Memory B cell (primary cell): ENCODE data around the gene STIMATE.
A peak's percentile ranks its signal among the peaks of the same experiment; 100 is the strongest.

Source experiments
- ATAC-seq: fragments of 150-1000 bp; cut with Tn5 transposase; 2 replicates; pipeline ENCODE4 v1.10.0; 2021; ENCODE audit warnings: low read depth, mild to moderate bottlenecking, moderate library complexity
- DNase-seq, 2 donors: peaks; one replicate each; pipeline ENCODE4 v3.0.0; 2022; ENCODE audit warnings: low spot score in 2 of 2
- H3K27ac Mint-ChIP-seq: one replicate; pipeline ENCODE4 v1.8.0; 2022; ENCODE audit warnings: mild to moderate bottlenecking, moderate library complexity, mixed read lengths
- H3K27me3 Mint-ChIP-seq: one replicate; pipeline ENCODE4 v1.8.0; 2022; ENCODE audit warnings: mixed read lengths
- H3K36me3 Mint-ChIP-seq: one replicate; pipeline ENCODE4 v1.8.0; 2022; ENCODE audit warnings: mild to moderate bottlenecking, mixed read lengths
- H3K4me1 Mint-ChIP-seq: one replicate; pipeline ENCODE4 v1.8.0; 2022; ENCODE audit warnings: mixed read lengths
- H3K4me3 Mint-ChIP-seq: one replicate; pipeline ENCODE4 v1.8.0; 2022; ENCODE audit warnings: mild to moderate bottlenecking, moderate library complexity, mixed read lengths
- H3K9me3 Mint-ChIP-seq: one replicate; pipeline ENCODE4 v1.8.0; 2022; ENCODE audit warnings: mixed read lengths

STIMATE gene

DNA sequence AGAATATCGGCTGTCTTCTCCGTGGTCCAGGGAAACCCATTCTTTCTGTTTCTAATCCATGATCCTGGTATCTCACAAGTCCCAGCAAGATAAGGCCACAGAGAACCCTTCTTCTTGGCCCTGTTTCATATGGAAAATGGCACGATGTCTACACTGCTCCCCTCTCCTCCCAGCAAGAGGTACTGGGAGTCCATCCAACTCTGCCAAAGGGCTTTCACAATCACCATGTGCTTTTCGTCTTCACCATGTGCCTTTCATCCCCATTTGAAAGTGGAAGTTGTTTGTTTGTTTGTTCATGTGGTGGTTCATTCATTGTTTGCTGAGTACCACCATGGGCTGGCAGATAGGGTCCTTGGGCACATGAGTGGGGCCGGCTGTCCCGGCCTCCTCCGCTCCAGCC lies 97.3 kb downstream of the STIMATE start:
- H3K9me3 Mint-ChIP-seq, result no peaks in the 10 kb centered on the region
- no peaks in the 10 kb centered on the region for H3K4me1 Mint-ChIP-seq
- ATAC-seq, result no peak
- DNase-seq, result no peak
- no peak overlapping the region for H3K4me3 Mint-ChIP-seq
- H3K27ac Mint-ChIP-seq, result no peak overlapping the region
- H3K36me3 Mint-ChIP-seq, result no peaks in the 10 kb centered on the region
- H3K27me3 Mint-ChIP-seq, result peaks cover 3% of the 10 kb centered on the region

GRCh38 chr3:52798978-52799476 lies 98.3 kb downstream of the STIMATE start:
- Mint-ChIP-seq H3K9me3 (no peaks in the 10 kb centered on the region), H3K27ac (no peak overlapping the region), H3K4me3 (no peak overlapping the region), H3K4me1 (no peaks in the 10 kb centered on the region), H3K36me3 (no peaks in the 10 kb centered on the region), H3K27me3 (peaks cover under 1% of the 10 kb centered on the region)
- ATAC-seq (peak; percentile 32), DNase-seq (no peak)

- DNase-seq (no peak), ATAC-seq (no peak)
- Mint-ChIP-seq H3K27me3 (no peaks in the 10 kb centered on the region), H3K36me3 (no peaks in the 10 kb centered on the region), H3K27ac (no peak overlapping the region), H3K4me1 (no peaks in the 10 kb centered on the region), H3K4me3 (no peak overlapping the region), H3K9me3 (no peaks in the 10 kb centered on the region)
Measured at GRCh38 chr3:52798376-52798977, 98.9 kb downstream of the STIMATE start.

- ATAC-seq (no peak), DNase-seq (no peak)
- no peaks in the 10 kb centered on the region for H3K4me1 Mint-ChIP-seq
- no peaks in the 10 kb centered on the region for H3K36me3 Mint-ChIP-seq
- no peak overlapping the region for H3K4me3 Mint-ChIP-seq
- H3K27me3 Mint-ChIP-seq, result peaks cover 3% of the 10 kb centered on the region
- no peak overlapping the region for H3K27ac Mint-ChIP-seq
- H3K9me3 Mint-ChIP-seq, result no peaks in the 10 kb centered on the region
Measured at GRCh38 chr3:52796411-52796810, 100.9 kb downstream of the STIMATE start.

DNA sequence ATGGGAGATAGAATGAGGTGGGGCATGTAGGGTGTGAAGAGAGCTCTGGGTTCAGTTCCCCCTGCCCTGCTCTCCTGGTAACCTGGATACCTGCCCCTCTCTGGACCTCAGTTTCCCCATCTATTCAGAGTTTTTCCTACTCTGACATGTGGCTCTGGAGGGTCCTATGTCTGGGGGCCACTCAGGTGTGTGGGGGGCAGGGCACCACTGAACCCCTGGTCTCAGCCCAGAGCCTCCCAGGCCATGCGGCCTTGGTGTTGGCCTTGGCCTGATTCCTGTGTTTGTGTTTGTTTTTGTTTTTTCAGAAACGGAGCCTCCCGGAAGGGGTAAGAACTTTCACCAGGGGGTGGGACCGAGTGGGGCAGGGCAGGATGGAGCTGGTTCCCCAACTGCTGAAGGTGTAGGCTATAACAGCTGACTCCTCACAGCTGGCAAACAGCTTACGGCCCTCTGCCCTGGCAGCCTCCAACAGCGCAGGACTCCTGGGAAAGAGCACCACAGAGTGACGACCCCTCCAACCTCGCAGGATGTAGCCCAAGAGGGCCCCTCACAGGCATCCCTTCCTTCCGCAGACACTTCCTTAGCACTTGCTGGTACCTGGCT lies 101.9 kb downstream of the STIMATE start:
- H3K27me3 Mint-ChIP-seq, result peaks cover 3% of the 10 kb centered on the region
- no peaks in the 10 kb centered on the region for H3K9me3 Mint-ChIP-seq
- no peaks in the 10 kb centered on the region for H3K4me1 Mint-ChIP-seq
- no peak overlapping the region for H3K4me3 Mint-ChIP-seq
- H3K36me3 Mint-ChIP-seq, result no peaks in the 10 kb centered on the region
- no peak for DNase-seq
- no peak for ATAC-seq
- H3K27ac Mint-ChIP-seq, result no peak overlapping the region

- no peak within 1 kb of the TSS for H3K4me3 Mint-ChIP-seq
Measured at GRCh38 chr3:52794612-52795099, 102.7 kb downstream of the STIMATE start, which contains the start of gene ITIH3. Gene ITIH3 (plus strand): TSS chr3:52794796. CDS start chr3:52794804, 8 bp downstream.

GRCh38 chr3:52793702-52794611 lies 103.4 kb downstream of the STIMATE start:
- H3K27ac Mint-ChIP-seq, result no peak overlapping the region
- ATAC-seq, result no peak

More at GRCh38 chr3:52794612-52795099, 102.7 kb downstream of the STIMATE start, which contains the start of gene ITIH3:
- Mint-ChIP-seq H3K9me3 (no peaks in the 10 kb centered on the region), H3K27me3 (peaks cover 3% of the 10 kb centered on the region), H3K27ac (no peak within 1 kb of the TSS), H3K4me1 (no peaks in the 10 kb centered on the region), H3K36me3 (no peaks in the 10 kb centered on the region)
- ATAC-seq (no peak), DNase-seq (no peak)

GRCh38 chr3:52792961-52793695 lies 104.2 kb downstream of the STIMATE start:
- H3K27me3 Mint-ChIP-seq, result peaks cover 5% of the 10 kb centered on the region
- H3K36me3 Mint-ChIP-seq, result no peaks in the 10 kb centered on the region
- H3K4me3 Mint-ChIP-seq, result no peak overlapping the region
- no peaks in the 10 kb centered on the region for H3K9me3 Mint-ChIP-seq
- DNase-seq, result no peak
- no peak for ATAC-seq
- no peaks in the 10 kb centered on the region for H3K4me1 Mint-ChIP-seq
- H3K27ac Mint-ChIP-seq, result no peak overlapping the region

More at GRCh38 chr3:52793702-52794611, 103.4 kb downstream of the STIMATE start:
- no peak overlapping the region for H3K4me3 Mint-ChIP-seq
- no peak for DNase-seq
- no peaks in the 10 kb centered on the region for H3K4me1 Mint-ChIP-seq
- H3K36me3 Mint-ChIP-seq, result no peaks in the 10 kb centered on the region
- no peaks in the 10 kb centered on the region for H3K9me3 Mint-ChIP-seq
- H3K27me3 Mint-ChIP-seq, result peaks cover 5% of the 10 kb centered on the region

DNA sequence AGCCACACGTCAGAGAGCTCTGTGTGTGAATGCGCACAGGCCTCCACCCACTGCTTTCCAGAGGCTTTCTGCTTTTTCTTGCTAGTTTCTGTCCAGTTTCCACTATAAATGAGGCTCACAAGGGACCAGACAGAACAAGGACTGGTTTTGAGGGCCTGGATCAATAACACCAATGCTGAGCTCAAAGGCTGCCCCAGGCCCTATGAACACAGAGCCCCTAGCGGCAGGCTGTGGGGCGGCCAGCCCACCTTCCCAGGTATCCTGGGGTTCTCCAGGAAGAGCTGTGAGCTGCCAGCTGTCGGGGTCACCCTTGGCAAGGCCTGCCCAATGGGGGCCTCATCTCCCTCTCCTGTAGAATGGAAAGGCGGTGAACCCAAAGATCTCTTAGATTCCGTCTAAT lies 104.9 kb downstream of the STIMATE start:
- ATAC-seq, result no peak
- Mint-ChIP-seq H3K4me1 (no peaks in the 10 kb centered on the region), H3K9me3 (no peaks in the 10 kb centered on the region), H3K27ac (no peak overlapping the region), H3K4me3 (no peak overlapping the region), H3K36me3 (no peaks in the 10 kb centered on the region), H3K27me3 (peaks cover 5% of the 10 kb centered on the region)
- no peak for DNase-seq

GRCh38 chr3:52791928-52792327 lies 105.4 kb downstream of the STIMATE start:
- no peaks in the 10 kb centered on the region for H3K9me3 Mint-ChIP-seq
- no peak overlapping the region for H3K27ac Mint-ChIP-seq
- H3K36me3 Mint-ChIP-seq, result no peaks in the 10 kb centered on the region
- no peaks in the 10 kb centered on the region for H3K4me1 Mint-ChIP-seq
- no peak for ATAC-seq
- H3K27me3 Mint-ChIP-seq, result peaks cover 5% of the 10 kb centered on the region
- no peak overlapping the region for H3K4me3 Mint-ChIP-seq
- no peak for DNase-seq

DNA sequence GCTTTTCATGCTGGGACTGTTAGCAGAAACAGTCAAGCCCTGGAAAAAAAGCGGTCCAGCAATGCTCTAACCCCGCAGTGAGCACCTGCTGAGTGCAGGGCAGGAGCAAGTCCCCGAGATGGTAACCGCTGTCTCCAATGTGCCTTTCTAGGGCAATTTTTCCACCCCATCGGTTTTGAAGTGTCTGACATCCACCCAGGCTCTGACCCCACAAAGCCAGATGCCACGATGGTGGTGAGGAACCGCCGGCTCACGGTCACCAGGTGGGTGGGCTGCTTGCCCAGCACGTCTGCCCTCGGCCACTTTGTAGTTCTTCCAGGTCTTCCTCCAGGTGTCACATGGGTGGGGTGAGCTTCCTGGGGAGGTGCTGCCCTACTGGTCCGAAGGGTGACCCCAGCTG lies 106.0 kb downstream of the STIMATE start:
- H3K36me3 Mint-ChIP-seq, result no peaks in the 10 kb centered on the region
- peaks cover 5% of the 10 kb centered on the region for H3K27me3 Mint-ChIP-seq
- ATAC-seq (no peak), DNase-seq (no peak)
- no peaks in the 10 kb centered on the region for H3K9me3 Mint-ChIP-seq
- H3K27ac Mint-ChIP-seq, result no peak overlapping the region
- no peak overlapping the region for H3K4me3 Mint-ChIP-seq
- H3K4me1 Mint-ChIP-seq, result no peaks in the 10 kb centered on the region

DNA sequence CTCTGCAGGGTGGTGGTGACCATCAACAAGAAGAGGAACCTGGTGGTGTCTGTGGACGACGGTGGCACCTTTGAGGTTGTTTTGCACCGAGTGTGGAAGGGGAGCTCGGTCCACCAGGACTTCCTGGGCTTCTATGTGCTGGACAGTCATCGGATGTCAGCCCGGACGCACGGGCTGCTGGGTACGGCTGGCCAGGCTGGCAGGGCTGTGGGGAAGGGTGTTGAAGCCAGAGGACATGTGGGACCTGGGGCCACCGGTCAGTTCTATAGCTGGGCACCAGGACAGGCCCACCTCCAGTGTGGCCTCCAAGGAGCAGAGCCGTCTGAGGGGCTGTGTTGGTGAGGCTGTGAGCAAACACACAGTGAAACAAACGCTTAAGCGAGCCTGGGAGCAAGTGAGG lies 106.6 kb downstream of the STIMATE start:
- Mint-ChIP-seq H3K27ac (no peak overlapping the region), H3K36me3 (no peaks in the 10 kb centered on the region), H3K9me3 (no peaks in the 10 kb centered on the region)

GRCh38 chr3:52790337-52790736 lies 107.0 kb downstream of the STIMATE start:
- Mint-ChIP-seq H3K27ac (no peak overlapping the region), H3K27me3 (peaks cover 5% of the 10 kb centered on the region), H3K4me1 (no peaks in the 10 kb centered on the region), H3K9me3 (no peaks in the 10 kb centered on the region), H3K36me3 (no peaks in the 10 kb centered on the region), H3K4me3 (no peak overlapping the region)
- DNase-seq (no peak), ATAC-seq (no peak)

More for the DNA sequence above, 106.6 kb downstream of the STIMATE start:
- Mint-ChIP-seq H3K4me1 (no peaks in the 10 kb centered on the region), H3K27me3 (peaks cover 5% of the 10 kb centered on the region), H3K4me3 (no peak overlapping the region)
- ATAC-seq (no peak), DNase-seq (no peak)
